IMR-90 (cell line): ENCODE measurements around the gene NPIPB2. TPM values are rescaled to one million over a fixed set of nuclear protein-coding genes. Genes with fewer than 3 reads are reported as not detected.
"Not testable (repeated sequence)": the region's sequence is repeated elsewhere in the genome, so short reads cannot be mapped to it uniquely, and the experiment has no call there.

Experiments
- ATAC-seq: fragments of 200-7000 bp; cut with Tn5 transposase; 2 replicates; pipeline ENCODE4 v1.9.1; 2020; ENCODE audit warnings: low read depth, mild to moderate bottlenecking, moderate library complexity
- BruUV-seq: library from RNA; stranded (reverse); fragments of 400-500 nt; replicated peaks from 2 replicates; lab custom pipeline; 2021; lab: Mats Ljungman, UMichigan
- CTCF ChIA-PET: fragments of 300-600 bp; formaldehyde crosslinking; extraction: SDS; loops from one replicate; lab custom pipeline; 2021; ENCODE audit warnings: antibody characterized with exemption; lab: Yijun Ruan, JAX
- POLR2A ChIA-PET: fragments of 300-600 bp; sonication (Branson Sonifier 250); formaldehyde crosslinking; loops from one replicate; lab custom pipeline; 2022; ENCODE audit warnings: antibody characterized with exemption; ENCODE audit not compliant: unreplicated experiment; lab: Charles Lee
- DNase-seq: peaks from one replicate; pipeline ENCODE4 v3.0.0; 2013
- H2AFZ ChIP-seq: replicated peaks from 2 replicates; pipeline ENCODE3; 2013; ENCODE audit warnings: low read length, mild to moderate bottlenecking; ENCODE audit not compliant: poor library complexity
- H2AK5ac ChIP-seq: 2 replicates; pipeline ENCODE4 v1.6.1; 2013; ENCODE audit warnings: low read depth, low read length, inconsistent platforms
- H2AK9ac ChIP-seq: replicated peaks from 2 replicates; pipeline ENCODE3; 2013; ENCODE audit warnings: mild to moderate bottlenecking, low read depth, low read length, moderate library complexity; ENCODE audit not compliant: poor library complexity
- H2BK120ac ChIP-seq: 2 replicates; pipeline ENCODE4 v1.6.1; 2013; ENCODE audit warnings: low read depth, low read length, inconsistent platforms
- H2BK15ac ChIP-seq: 3 replicates; pipeline ENCODE4 v1.6.1; 2013; ENCODE audit warnings: low read depth, low read length, inconsistent platforms
- H2BK20ac ChIP-seq: 2 replicates; pipeline ENCODE4 v1.6.1; 2013; ENCODE audit warnings: low read depth, mild to moderate bottlenecking, inconsistent platforms, low read length, moderate library complexity
- H2BK5ac ChIP-seq: 2 replicates; pipeline ENCODE4 v1.6.1; 2013; ENCODE audit warnings: mild to moderate bottlenecking, low read depth, low read length, inconsistent platforms; ENCODE audit not compliant: poor library complexity, severe bottlenecking
- H3K14ac ChIP-seq: replicated peaks from 2 replicates; pipeline ENCODE4 v1.6.1; 2013; ENCODE audit warnings: low read depth, low read length, inconsistent platforms
- H3K18ac ChIP-seq: 2 replicates; pipeline ENCODE4 v1.6.1; 2013; ENCODE audit warnings: low read depth, low read length, control low read depth
- H3K23ac ChIP-seq: 2 replicates; pipeline ENCODE4 v1.6.1; 2013; ENCODE audit warnings: low read depth, low read length, inconsistent platforms
- H3K27ac ChIP-seq: 2 replicates; pipeline ENCODE4 v1.5.1; 2013; ENCODE audit warnings: mild to moderate bottlenecking, control low read depth, low read length; ENCODE audit not compliant: insufficient read depth
- H3K27me3 ChIP-seq: 2 replicates; pipeline ENCODE4 v1.6.1; 2013; ENCODE audit warnings: low read length; ENCODE audit not compliant: control insufficient read depth, insufficient read depth
- H3K36me3 ChIP-seq: 2 replicates; pipeline ENCODE4 v1.6.1; 2013; ENCODE audit warnings: low read length, mixed read lengths; ENCODE audit not compliant: control insufficient read depth, insufficient read depth
- H3K4ac ChIP-seq: 2 replicates; pipeline ENCODE4 v1.6.1; 2013; ENCODE audit warnings: low read depth, low read length, inconsistent platforms
- H3K4me1 ChIP-seq: 2 replicates; pipeline ENCODE4 v1.6.1; 2013; ENCODE audit warnings: low read length, mixed read lengths; ENCODE audit not compliant: control insufficient read depth, insufficient read depth
- H3K4me2 ChIP-seq: 2 replicates; pipeline ENCODE4 v1.6.1; 2013; ENCODE audit warnings: low read depth, mild to moderate bottlenecking, control low read depth, low read length, moderate library complexity
- H3K4me3 ChIP-seq: 2 replicates; pipeline ENCODE4 v1.5.1; 2013; ENCODE audit warnings: low read depth, mild to moderate bottlenecking, control low read depth, low read length, moderate library complexity; ENCODE audit not compliant: insufficient read depth
- H3K56ac ChIP-seq: 2 replicates; pipeline ENCODE4 v1.6.1; 2013; ENCODE audit warnings: low read length, inconsistent platforms; ENCODE audit not compliant: insufficient read depth; ENCODE audit errors: extremely low read depth
- H3K79me1 ChIP-seq, 2 experiments: 2 replicates each; pipeline ENCODE4 v1.6.1; 2013; ENCODE audit warnings: low read length in 2 of 2, inconsistent platforms in 1 of 2, low read depth in 1 of 2
- H3K9ac ChIP-seq: 2 replicates; pipeline ENCODE4 v1.6.1; 2013; ENCODE audit warnings: low read depth, low read length, control low read depth
- H3K9me1 ChIP-seq: 2 replicates; pipeline ENCODE4 v1.6.1; 2013; ENCODE audit warnings: low read length, inconsistent platforms; ENCODE audit not compliant: insufficient read depth
- H3K9me3 ChIP-seq: 2 replicates; pipeline ENCODE4 v1.6.1; 2013; ENCODE audit warnings: low read length; ENCODE audit not compliant: control insufficient read depth, insufficient read depth
- H4K20me1 ChIP-seq: 2 replicates; pipeline ENCODE4 v1.6.1; 2013; ENCODE audit warnings: low read length, inconsistent platforms; ENCODE audit not compliant: insufficient read depth
- H4K5ac ChIP-seq: 2 replicates; pipeline ENCODE4 v1.6.1; 2013; ENCODE audit warnings: mild to moderate bottlenecking, low read depth, low read length, control low read depth
- H4K8ac ChIP-seq, 2 experiments: 2 replicates each; pipeline ENCODE4 v1.6.1; 2013; ENCODE audit warnings: low read depth in 2 of 2, low read length in 2 of 2, control low read depth in 1 of 2, inconsistent platforms in 1 of 2
- H4K91ac ChIP-seq: 2 replicates; pipeline ENCODE4 v1.6.1; 2013; ENCODE audit warnings: low read depth, low read length, inconsistent platforms; ENCODE audit not compliant: insufficient read depth
- RFX5 ChIP-seq: IDR thresholded peaks from 2 replicates; pipeline ENCODE4 v1.8.0; 2012; ENCODE audit warnings: low read depth, mild to moderate bottlenecking, low read length, moderate library complexity
- SMC3 ChIP-seq: fragments of 150-350 bp; IDR thresholded peaks from 2 replicates; pipeline ENCODE4 v1.6.1; 2016; ENCODE audit warnings: low read depth, mild to moderate bottlenecking, antibody characterized with exemption, low read length, moderate library complexity
- WGBS, 2 experiments: methylation state at CpG; one replicate each; pipeline versions ENCODE4 v1.1.5 to v1.1.7; 2013; ENCODE audit warnings: missing lambda C conversion rate in 2 of 2; ENCODE audit not compliant: insufficient read length in 1 of 2; ENCODE audit errors: extremely low coverage in 2 of 2; 5-methylcytosine and 5-hydroxymethylcytosine counted together
- dilution Hi-C: fragments of 300-500 bp; cut with HindIII; formaldehyde crosslinking; loops from one replicate; pipeline ENCODE4 v1.14.3; 2018; ENCODE audit warnings: low sequenced_read_pairs; ENCODE audit not compliant: unreplicated experiment
- in situ Hi-C: fragments of 300-500 bp; cut with MboI; formaldehyde crosslinking; loops from 3 replicates; pipeline ENCODE4 v1.14.3; 2019; ENCODE audit warnings: low sequenced_read_pairs, inconsistent platforms, mixed read lengths
- intact Hi-C: fragments of 100-400 bp; cut with micrococcal nuclease; formaldehyde crosslinking; loops from 2 replicates; pipeline ENCODE4 v1.10.0; 2022
- polyA plus RNA-seq, 3 experiments: library from polyadenylated mRNA; depleted of rRNA; stranded (reverse); fragments of >200 nt; gene quantifications; 2 replicates each; pipeline ENCODE4 v1.2.3, GENCODE V29; 2012; ENCODE audit warnings: low replicate concordance in 1 of 3
- total RNA-seq: library from RNA; depleted of rRNA; stranded (reverse); fragments of >200 nt; gene quantifications from 2 replicates; pipeline ENCODE4 v1.2.3, GENCODE V29; 2012

Gene NPIPB2
- total and polyA plus RNA-seq, 2 of the 4 experiments (the other 2 are of a cell fraction), result 2.2 to 7.7 TPM

DNA sequence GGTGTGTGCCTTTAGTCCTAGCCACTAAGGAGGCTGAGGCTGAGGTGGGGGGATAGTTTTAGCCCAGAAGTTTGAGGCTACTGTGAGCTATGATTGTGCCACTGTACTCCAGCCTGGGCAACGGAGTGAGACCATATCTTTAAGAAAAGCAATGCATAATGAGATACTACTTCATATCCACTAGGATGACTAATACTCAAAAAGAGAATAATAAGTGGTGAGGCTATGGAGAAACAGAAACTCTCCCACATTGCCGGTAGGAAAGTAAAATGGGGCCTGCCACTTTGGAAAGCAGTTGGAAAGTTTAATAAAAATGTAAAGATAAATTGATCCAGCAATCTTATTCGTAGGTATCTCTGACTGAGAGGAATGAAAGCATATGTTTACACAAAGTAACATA is 4.6 kb upstream of the NPIPB2 start:
- Histone ChIP-seq H3K27ac (no peak overlapping the region), H4K5ac (no peak overlapping the region), H4K20me1 (no peaks in the 10 kb centered on the region), H3K56ac (no peak overlapping the region), H3K9ac (no peak overlapping the region), H4K91ac (no peak overlapping the region), H3K18ac (no peak overlapping the region), H2BK20ac (no peak overlapping the region), H3K9me3 (no peaks in the 10 kb centered on the region), H4K8ac (no peak overlapping the region), H3K4me1 (peaks cover 6% of the 10 kb centered on the region), H3K4me2 (no peak overlapping the region), H3K4ac (no peak overlapping the region), H3K36me3 (no peaks in the 10 kb centered on the region), H2BK120ac (no peak overlapping the region), H2BK5ac (no peak overlapping the region), H2AK5ac (no peak overlapping the region), H2AFZ (no peak overlapping the region), H2AK9ac (no peak overlapping the region), H3K4me3 (no peak overlapping the region), H3K14ac (no peak overlapping the region), H3K79me1 (no peaks in the 10 kb centered on the region), H3K27me3 (no peaks in the 10 kb centered on the region), H2BK15ac (no peak overlapping the region), H3K9me1 (peaks cover 7% of the 10 kb centered on the region), H3K23ac (no peak overlapping the region)
- no CpG with 5 or more reads among the region's 3 CpGs for WGBS, 2 experiments
- in situ Hi-C loops, result no loop called here
- DNase-seq, result no peak
- BruUV-seq, result no TSS peak
- dilution Hi-C loops, result no loop called here
- ChIA-PET CTCF (interaction anchor here (0.6 to 1.1 kb wide), 4 partner anchors 75 to 506 kb away, joined by 3 to 5 read pairs (median 3); no protein-coding TSS in a partner anchor), POLR2A (no interaction called here)
- intact Hi-C loops, result no loop called here
- TF ChIP-seq SMC3, result no peak
- TF ChIP-seq RFX5, result no peak
- no peak for ATAC-seq

DNA sequence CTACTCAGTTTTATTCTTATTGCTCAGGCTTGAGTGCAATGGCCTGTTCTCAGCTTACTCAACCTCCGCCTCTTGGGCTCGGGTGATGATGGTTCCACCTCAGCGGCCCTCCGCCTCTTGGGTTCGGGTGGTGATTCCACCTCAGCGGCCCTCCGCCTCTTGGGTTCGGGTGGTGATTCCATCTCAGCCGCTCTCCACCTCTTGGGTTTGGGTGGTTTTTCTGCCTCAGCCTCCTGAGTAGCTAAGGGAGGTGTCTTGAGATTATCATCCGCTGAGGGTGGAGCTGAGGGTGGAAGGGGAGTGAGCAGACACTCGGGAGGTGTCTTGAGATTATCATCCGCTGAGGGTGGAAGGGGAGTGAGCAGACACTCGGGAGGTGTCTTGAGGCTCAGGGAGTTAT is 14.5 kb downstream of the NPIPB2 start:
- BruUV-seq, H2AK5ac ChIP-seq, H3K4ac ChIP-seq, ATAC-seq, H3K4me1 ChIP-seq, H2AK9ac ChIP-seq, H3K56ac ChIP-seq, H2BK20ac ChIP-seq, H4K91ac ChIP-seq, H3K27me3 ChIP-seq, in situ Hi-C loops, intact Hi-C loops, H3K27ac ChIP-seq, POLR2A ChIA-PET, dilution Hi-C loops, H3K79me1 ChIP-seq, H3K18ac ChIP-seq, H3K23ac ChIP-seq, H2BK15ac ChIP-seq, H2BK120ac ChIP-seq, H4K20me1 ChIP-seq, H3K4me2 ChIP-seq, H3K14ac ChIP-seq, H3K9me1 ChIP-seq, H4K8ac ChIP-seq, H2AFZ ChIP-seq, H3K9me3 ChIP-seq, H4K5ac ChIP-seq, CTCF ChIA-PET, H3K4me3 ChIP-seq, H3K9ac ChIP-seq, DNase-seq, H2BK5ac ChIP-seq, H3K36me3 ChIP-seq: not testable (repeated sequence)
- no CpG with 5 or more reads among the region's 13 CpGs for WGBS, 2 experiments
